Measurements from ENCODE around the gene BCL11B. TPM values are rescaled to one million over a fixed set of nuclear protein-coding genes. Genes with fewer than 3 reads are reported as not detected.

BCL11B gene
- total and polyA plus RNA-seq, 4 experiments from 2014 or later, result 2.6 to 165 (median 87.3) TPM

- H3K9me3 Mint-ChIP-seq, result peaks cover 0 to 11% (median 0%) of the 10 kb centered on the region in 8 donors
- Histone ChIP-seq H3K27ac (ENCODE audit: low read depth, low read length) (no peak overlapping the region), H3K4me1 (ENCODE audit: insufficient read depth, low read length) (peaks cover 12% of the 10 kb centered on the region), H3K36me3 (ENCODE audit: insufficient read depth, low read length) (peaks cover 26% of the 10 kb centered on the region), H3K4me3 (ENCODE audit: low read length in 2 of 2) (no peak overlapping the region), H3K27me3 (ENCODE audit: insufficient read depth, low read length) (no peaks in the 10 kb centered on the region), H3K9me3 (ENCODE audit: control insufficient read depth in 1 of 2, low read length in 2 of 2) (no peaks in the 10 kb centered on the region)
- DNase-seq, result no peak
- ChIA-PET CTCF (ENCODE audit: partially characterized antibody) (no interaction called here), POLR2A (ENCODE audit: partially characterized antibody) (interaction anchor here (0.8 to 1.8 kb wide), 2 partner anchors 9 to 91 kb away, joined by 3 to 6 read pairs; no protein-coding TSS in a partner anchor)
- H3K27me3 Mint-ChIP-seq, result no peaks in the 10 kb centered on the region
- H3K4me3 Mint-ChIP-seq, result no peak overlapping the region
- H3K4me1 Mint-ChIP-seq, result peaks cover 16 to 39% (median 20%) of the 10 kb centered on the region in 4 donors
- peaks cover 56 to 58% of the 10 kb centered on the region in 2 donors for H3K36me3 Mint-ChIP-seq
- intact Hi-C loops (cut with micrococcal nuclease), result no loop called here
- peak overlapping the region in 2 of 7 donors; percentile 28 to 29 for H3K27ac Mint-ChIP-seq
These were observed 102.1 kb downstream of the BCL11B start for GRCh38 chr14:99169776-99170356.

- DNase-seq, result no peak
- Histone ChIP-seq H3K4me3 (ENCODE audit: low read length in 2 of 2) (no peak overlapping the region), H3K27me3 (ENCODE audit: insufficient read depth, low read length) (no peaks in the 10 kb centered on the region), H3K4me1 (ENCODE audit: insufficient read depth, low read length) (peaks cover 12% of the 10 kb centered on the region), H3K9me3 (ENCODE audit: control insufficient read depth in 1 of 2, low read length in 2 of 2) (no peaks in the 10 kb centered on the region), H3K27ac (ENCODE audit: low read depth, low read length) (no peak overlapping the region), H3K36me3 (ENCODE audit: insufficient read depth, low read length) (peaks cover 19% of the 10 kb centered on the region)
- Mint-ChIP-seq H3K4me1 (peaks cover 19 to 47% (median 22%) of the 10 kb centered on the region in 4 donors), H3K36me3 (peaks cover 48 to 49% of the 10 kb centered on the region in 2 donors), H3K27ac (peak overlapping the region in 4 of 7 donors; percentile 25 to 94 (median 50)), H3K9me3 (peaks cover 0 to 11% (median 0%) of the 10 kb centered on the region in 8 donors), H3K4me3 (no peak overlapping the region), H3K27me3 (no peaks in the 10 kb centered on the region)
- CTCF ChIA-PET (ENCODE audit: partially characterized antibody), result no interaction called here
- POLR2A ChIA-PET (ENCODE audit: partially characterized antibody), result interaction anchor here (0.6 to 1.8 kb wide), 7 partner anchors 11 to 174 kb away, joined by 3 to 6 read pairs (median 3); partner anchors contain the start of gene BCL11B
- intact Hi-C loops (cut with micrococcal nuclease), result no loop called here
These were observed 103.7 kb downstream of the BCL11B start for GRCh38 chr14:99168330-99168729.

- Histone ChIP-seq H3K27me3 (ENCODE audit: insufficient read depth, low read length) (no peaks in the 10 kb centered on the region), H3K27ac (ENCODE audit: low read depth, low read length) (no peak overlapping the region), H3K36me3 (ENCODE audit: insufficient read depth, low read length) (peaks cover 8% of the 10 kb centered on the region), H3K4me1 (ENCODE audit: insufficient read depth, low read length) (peaks cover 5% of the 10 kb centered on the region), H3K9me3 (ENCODE audit: control insufficient read depth in 1 of 2, low read length in 2 of 2) (no peaks in the 10 kb centered on the region), H3K4me3 (ENCODE audit: low read length in 2 of 2) (no peak overlapping the region)
- H3K36me3 Mint-ChIP-seq, result peaks cover 34 to 37% of the 10 kb centered on the region in 2 donors
- peaks cover 16 to 50% (median 24%) of the 10 kb centered on the region in 4 donors for H3K4me1 Mint-ChIP-seq
- peaks cover 0 to 18% (median 4%) of the 10 kb centered on the region in 8 donors for H3K9me3 Mint-ChIP-seq
- no peaks in the 10 kb centered on the region for H3K27me3 Mint-ChIP-seq
- intact Hi-C loops (cut with micrococcal nuclease), result no loop called here
- H3K27ac Mint-ChIP-seq, result peak overlapping the region in 4 of 7 donors; percentile 59 to 87 (median 72)
- no peak for DNase-seq
- CTCF ChIA-PET (ENCODE audit: partially characterized antibody), result interaction anchor here (0.6 kb wide), 1 partner anchor 1439 kb away, joined by 3 read pairs; no protein-coding TSS in a partner anchor
- POLR2A ChIA-PET (ENCODE audit: partially characterized antibody), result interaction anchor here (0.7 to 1.4 kb wide), 2 partner anchors 101 to 233 kb away, joined by 3 to 4 read pairs; no protein-coding TSS in a partner anchor
- H3K4me3 Mint-ChIP-seq, result peak overlapping the region in 2 of 8 donors; percentile 10 to 41
These were observed 105.5 kb downstream of the BCL11B start for GRCh38 chr14:99166506-99166905.

GRCh38 chr14:99164712-99165111, 107.3 kb downstream of the BCL11B start:
- Histone ChIP-seq H3K4me1 (ENCODE audit: insufficient read depth, low read length) (peaks cover 5% of the 10 kb centered on the region), H3K36me3 (ENCODE audit: insufficient read depth, low read length) (no peaks in the 10 kb centered on the region), H3K27me3 (ENCODE audit: insufficient read depth, low read length) (no peaks in the 10 kb centered on the region), H3K27ac (ENCODE audit: low read depth, low read length) (no peak overlapping the region), H3K4me3 (ENCODE audit: low read length in 2 of 2) (no peak overlapping the region), H3K9me3 (ENCODE audit: control insufficient read depth in 1 of 2, low read length in 2 of 2) (no peaks in the 10 kb centered on the region)
- Mint-ChIP-seq H3K4me3 (no peak overlapping the region), H3K9me3 (peaks cover 0 to 20% (median 7%) of the 10 kb centered on the region in 8 donors), H3K36me3 (peaks cover 23 to 26% of the 10 kb centered on the region in 2 donors), H3K27ac (peak overlapping the region in 1 of 7 donors; percentile 26), H3K4me1 (peaks cover 16 to 49% (median 24%) of the 10 kb centered on the region in 4 donors), H3K27me3 (no peaks in the 10 kb centered on the region)
- DNase-seq, result no peak
- ChIA-PET CTCF (ENCODE audit: partially characterized antibody) (interaction anchor here (1.2 kb wide), 1 partner anchor 102 kb away, joined by 3 read pairs; no protein-coding TSS in a partner anchor), POLR2A (ENCODE audit: partially characterized antibody) (interaction anchor here (1.2 kb wide), 1 partner anchor 80 kb away, joined by 3 read pairs; no protein-coding TSS in a partner anchor)
- intact Hi-C loops (cut with micrococcal nuclease), result no loop called here

- H3K36me3 Mint-ChIP-seq, result peaks cover 17 to 22% of the 10 kb centered on the region in 2 donors
- H3K4me1 Mint-ChIP-seq, result peaks cover 16 to 43% (median 23%) of the 10 kb centered on the region in 4 donors
- peak overlapping the region in 3 of 7 donors; percentile 31 to 53 (median 42) for H3K27ac Mint-ChIP-seq
- Histone ChIP-seq H3K27me3 (ENCODE audit: insufficient read depth, low read length) (no peaks in the 10 kb centered on the region), H3K4me3 (ENCODE audit: low read length in 2 of 2) (no peak overlapping the region), H3K4me1 (ENCODE audit: insufficient read depth, low read length) (peaks cover 2% of the 10 kb centered on the region), H3K36me3 (ENCODE audit: insufficient read depth, low read length) (no peaks in the 10 kb centered on the region), H3K27ac (ENCODE audit: low read depth, low read length) (no peak overlapping the region), H3K9me3 (ENCODE audit: control insufficient read depth in 1 of 2, low read length in 2 of 2) (no peaks in the 10 kb centered on the region)
- ChIA-PET POLR2A (ENCODE audit: partially characterized antibody) (interaction anchor here (0.9 kb wide), 1 partner anchor 33 kb away, joined by 3 read pairs; no protein-coding TSS in a partner anchor), CTCF (ENCODE audit: partially characterized antibody) (no interaction called here)
- intact Hi-C loops (cut with micrococcal nuclease), result no loop called here
- no peaks in the 10 kb centered on the region for H3K27me3 Mint-ChIP-seq
- no peak for DNase-seq
- H3K4me3 Mint-ChIP-seq, result peak overlapping the region in 1 of 8 donors; percentile 39
- peaks cover 0 to 25% (median 7%) of the 10 kb centered on the region in 8 donors for H3K9me3 Mint-ChIP-seq
These were observed 108.6 kb downstream of the BCL11B start for GRCh38 chr14:99163446-99163845.

- intact Hi-C loops (cut with micrococcal nuclease), result no loop called here
- Histone ChIP-seq H3K27me3 (ENCODE audit: insufficient read depth, low read length) (no peaks in the 10 kb centered on the region), H3K4me1 (ENCODE audit: insufficient read depth, low read length) (no peaks in the 10 kb centered on the region), H3K9me3 (ENCODE audit: control insufficient read depth in 1 of 2, low read length in 2 of 2) (no peaks in the 10 kb centered on the region), H3K4me3 (ENCODE audit: low read length in 2 of 2) (no peak overlapping the region), H3K27ac (ENCODE audit: low read depth, low read length) (no peak overlapping the region), H3K36me3 (ENCODE audit: insufficient read depth, low read length) (no peaks in the 10 kb centered on the region)
- H3K4me1 Mint-ChIP-seq, result peaks cover 9 to 14% (median 12%) of the 10 kb centered on the region in 4 donors
- H3K36me3 Mint-ChIP-seq, result peaks cover 3 to 5% of the 10 kb centered on the region in 2 donors
- ChIA-PET POLR2A (ENCODE audit: partially characterized antibody) (no interaction called here), CTCF (ENCODE audit: partially characterized antibody) (no interaction called here)
- peak overlapping the region in 2 of 7 donors; percentile 38 to 75 for H3K27ac Mint-ChIP-seq
- peaks cover 0 to 16% (median 7%) of the 10 kb centered on the region in 8 donors for H3K9me3 Mint-ChIP-seq
- H3K4me3 Mint-ChIP-seq, result no peak overlapping the region
- H3K27me3 Mint-ChIP-seq, result no peaks in the 10 kb centered on the region
- DNase-seq, result no peak
These were observed 112.4 kb downstream of the BCL11B start for GRCh38 chr14:99159341-99160340.
